AG08395 (cell line): Measurements from ENCODE around the gene CLPTM1L.
"Not testable (repeated sequence)": the region's sequence is repeated elsewhere in the genome, so short reads cannot be mapped to it uniquely, and the experiment has no call there.

Experiments used
- DNase-seq: peaks from one replicate; pipeline ENCODE4 v3.0.0; 2012; ENCODE audit warnings: mixed read lengths, low spot score

The CLPTM1L gene

DNA sequence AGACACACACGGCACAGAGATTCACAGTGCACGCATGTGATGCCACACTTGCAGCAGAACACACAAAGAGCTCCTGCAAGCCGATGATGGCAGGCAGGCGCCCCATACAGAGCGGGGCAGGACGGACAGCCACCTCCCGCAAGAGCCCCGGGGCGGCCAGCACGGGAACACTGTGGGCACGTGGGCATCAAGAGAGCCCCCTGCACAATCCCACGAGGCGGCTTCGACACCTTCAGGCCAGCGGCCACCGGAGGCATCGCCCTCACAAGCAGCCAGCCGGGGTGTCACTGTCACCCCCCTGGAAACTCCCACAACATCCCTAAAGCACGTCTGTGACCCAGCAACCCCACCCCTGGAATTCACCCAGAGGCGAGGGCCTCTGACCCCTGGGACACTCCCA lies 68.0 kb downstream of the CLPTM1L start:
- DNase-seq: no peak

GRCh38 chr5:1275397-1276391 lies 69.2 kb downstream of the CLPTM1L start:
- not testable (repeated sequence) for DNase-seq

- no peak for DNase-seq
Measured at GRCh38 chr5:1274471-1274870, 70.4 kb downstream of the CLPTM1L start.

DNA sequence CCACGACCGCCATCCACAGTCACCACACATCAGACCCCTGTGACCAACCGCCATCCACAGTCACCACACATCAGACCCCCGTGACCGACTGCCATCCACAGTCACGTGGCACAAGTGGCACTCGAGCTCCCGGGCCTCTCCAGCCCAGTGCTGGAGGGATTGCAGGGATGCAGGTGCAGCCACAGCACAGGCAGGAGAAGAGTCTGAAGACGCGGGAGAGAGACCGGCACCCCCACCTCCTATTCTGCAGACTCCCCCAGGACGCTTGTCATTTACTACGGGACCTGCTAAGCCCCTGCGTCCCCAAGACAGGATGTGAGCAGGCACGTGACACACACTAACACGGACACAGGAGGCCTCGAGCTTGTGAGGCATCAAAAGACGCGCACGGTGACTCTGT lies 71.2 kb downstream of the CLPTM1L start:
- DNase-seq: no peak

DNA sequence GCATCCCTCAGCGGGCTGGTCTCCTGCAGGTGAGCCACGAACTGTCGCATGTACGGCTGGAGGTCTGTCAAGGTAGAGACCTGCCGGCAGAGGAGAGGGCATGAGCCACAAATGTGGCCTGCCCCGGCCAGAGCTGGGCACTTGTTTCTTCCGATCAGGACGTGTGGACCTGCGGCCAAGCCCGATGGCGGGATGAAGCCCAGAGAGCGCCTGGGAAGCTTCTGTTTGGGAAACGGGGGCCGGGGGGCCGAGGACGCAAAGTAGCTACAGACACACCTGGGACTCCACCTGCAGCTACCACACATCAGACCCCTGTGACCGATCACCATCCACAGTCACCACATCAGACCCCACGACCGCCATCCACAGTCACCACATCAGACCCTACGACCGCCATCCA lies 72.7 kb downstream of the CLPTM1L start:
- DNase-seq: no peak

GRCh38 chr5:1270933-1271914 lies 73.7 kb downstream of the CLPTM1L start:
- no peak for DNase-seq

- no peak for DNase-seq
Measured at GRCh38 chr5:1270426-1270825, 74.5 kb downstream of the CLPTM1L start.

DNA sequence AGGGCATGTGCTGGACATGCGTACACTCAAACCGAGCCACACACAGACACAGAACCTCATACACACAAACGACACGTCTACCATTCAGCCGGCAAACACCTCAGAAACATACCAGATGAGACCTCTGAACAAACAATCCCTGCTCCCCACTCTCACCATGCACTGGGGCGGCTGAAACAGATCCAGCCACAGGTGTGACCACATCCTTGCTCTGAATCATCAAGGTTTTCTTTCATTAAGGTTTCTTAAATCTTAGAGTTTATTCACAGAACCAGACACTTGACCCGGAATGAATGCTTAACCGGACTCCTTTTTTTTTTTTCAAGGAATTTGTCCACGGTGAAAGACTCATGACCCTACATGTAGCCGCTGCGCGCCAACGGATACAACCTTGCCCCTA lies 76.2 kb downstream of the CLPTM1L start:
- DNase-seq: no peak

DNA sequence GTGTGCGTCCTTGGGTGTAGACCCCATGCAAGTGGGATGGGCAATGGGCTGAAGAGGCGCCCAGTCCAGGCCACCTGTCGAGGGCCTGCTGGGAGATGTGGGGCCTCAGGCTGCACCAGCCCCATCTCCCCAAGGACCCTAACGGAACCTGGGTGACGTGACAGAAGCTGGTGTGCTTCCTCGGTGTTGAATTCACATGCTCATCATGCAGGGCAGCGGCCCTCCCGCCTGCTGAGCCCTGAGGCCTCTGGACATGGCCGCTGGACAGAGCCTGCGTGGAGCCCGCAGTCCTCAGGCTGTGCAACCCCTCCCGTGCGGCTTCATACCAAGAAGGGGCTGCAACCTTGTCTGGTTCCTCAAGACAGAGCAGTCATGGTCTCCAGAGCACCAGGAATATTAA lies 76.8 kb downstream of the CLPTM1L start:
- DNase-seq: no peak
